ENCODE data around the gene COL10A1. TPM values are rescaled to one million over a fixed set of nuclear protein-coding genes. Genes with fewer than 3 reads are reported as not detected.

Gene COL10A1
- total RNA-seq, 1 donor from 2014 or later, result not detected

- Mint-ChIP-seq H3K27me3 (ENCODE audit: low read depth, unreplicated experiment) (no peaks in the 10 kb centered on the region), H3K4me3 (ENCODE audit: unreplicated experiment) (no peak overlapping the region), H3K27ac (ENCODE audit: unreplicated experiment) (no peak overlapping the region), H3K9me3 (ENCODE audit: unreplicated experiment) (no peaks in the 10 kb centered on the region), H3K36me3 (ENCODE audit: low read depth, unreplicated experiment) (peaks cover 13% of the 10 kb centered on the region), H3K4me1 (ENCODE audit: low read depth, unreplicated experiment) (peaks cover 9% of the 10 kb centered on the region)
- Histone ChIP-seq H3K27me3 (ENCODE audit: insufficient read depth, low read length) (no peaks in the 10 kb centered on the region), H3K4me2 (ENCODE audit: low read length) (no peak overlapping the region), H3K36me3 (ENCODE audit: insufficient read depth, low read length) (peaks cover 11% of the 10 kb centered on the region), H3K4me3 (ENCODE audit: insufficient read depth, low read depth, low read length) (no peak overlapping the region), H3K9ac (ENCODE audit: low read length) (no peak overlapping the region), H4K20me1 (ENCODE audit: insufficient read depth, low read length) (no peaks in the 10 kb centered on the region), H2AFZ (ENCODE audit: low read depth, low read length) (no peak overlapping the region), H3K9me3 (ENCODE audit: insufficient read depth, low read depth, low read length) (no peaks in the 10 kb centered on the region), H3K4me1 (ENCODE audit: insufficient read depth, low read length) (no peaks in the 10 kb centered on the region), H3K27ac (ENCODE audit: low read depth, low read length) (no peak overlapping the region), H3K79me2 (ENCODE audit: insufficient read depth, low read length) (no peaks in the 10 kb centered on the region)
- DNase-seq (ENCODE audit: low read depth), result no peak
- FAIRE-seq, result no peak
- TF ChIP-seq, protein P1, sequence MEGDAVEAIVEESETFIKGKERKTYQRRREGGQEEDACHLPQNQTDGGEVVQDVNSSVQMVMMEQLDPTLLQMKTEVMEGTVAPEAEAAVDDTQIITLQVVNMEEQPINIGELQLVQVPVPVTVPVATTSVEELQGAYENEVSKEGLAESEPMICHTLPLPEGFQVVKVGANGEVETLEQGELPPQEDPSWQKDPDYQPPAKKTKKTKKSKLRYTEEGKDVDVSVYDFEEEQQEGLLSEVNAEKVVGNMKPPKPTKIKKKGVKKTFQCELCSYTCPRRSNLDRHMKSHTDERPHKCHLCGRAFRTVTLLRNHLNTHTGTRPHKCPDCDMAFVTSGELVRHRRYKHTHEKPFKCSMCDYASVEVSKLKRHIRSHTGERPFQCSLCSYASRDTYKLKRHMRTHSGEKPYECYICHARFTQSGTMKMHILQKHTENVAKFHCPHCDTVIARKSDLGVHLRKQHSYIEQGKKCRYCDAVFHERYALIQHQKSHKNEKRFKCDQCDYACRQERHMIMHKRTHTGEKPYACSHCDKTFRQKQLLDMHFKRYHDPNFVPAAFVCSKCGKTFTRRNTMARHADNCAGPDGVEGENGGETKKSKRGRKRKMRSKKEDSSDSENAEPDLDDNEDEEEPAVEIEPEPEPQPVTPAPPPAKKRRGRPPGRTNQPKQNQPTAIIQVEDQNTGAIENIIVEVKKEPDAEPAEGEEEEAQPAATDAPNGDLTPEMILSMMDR (IDR thresholded peaks at IDR 0.05; ENCODE audit: insufficient read depth, low read depth, low read length), result no peak
- no peak for TF ChIP-seq EZH2 (IDR thresholded peaks at IDR 0.05; ENCODE audit: insufficient read depth, low read length)
Observed at GRCh38 chr6:116113386-116113785, 12.5 kb downstream of the COL10A1 start.

DNA sequence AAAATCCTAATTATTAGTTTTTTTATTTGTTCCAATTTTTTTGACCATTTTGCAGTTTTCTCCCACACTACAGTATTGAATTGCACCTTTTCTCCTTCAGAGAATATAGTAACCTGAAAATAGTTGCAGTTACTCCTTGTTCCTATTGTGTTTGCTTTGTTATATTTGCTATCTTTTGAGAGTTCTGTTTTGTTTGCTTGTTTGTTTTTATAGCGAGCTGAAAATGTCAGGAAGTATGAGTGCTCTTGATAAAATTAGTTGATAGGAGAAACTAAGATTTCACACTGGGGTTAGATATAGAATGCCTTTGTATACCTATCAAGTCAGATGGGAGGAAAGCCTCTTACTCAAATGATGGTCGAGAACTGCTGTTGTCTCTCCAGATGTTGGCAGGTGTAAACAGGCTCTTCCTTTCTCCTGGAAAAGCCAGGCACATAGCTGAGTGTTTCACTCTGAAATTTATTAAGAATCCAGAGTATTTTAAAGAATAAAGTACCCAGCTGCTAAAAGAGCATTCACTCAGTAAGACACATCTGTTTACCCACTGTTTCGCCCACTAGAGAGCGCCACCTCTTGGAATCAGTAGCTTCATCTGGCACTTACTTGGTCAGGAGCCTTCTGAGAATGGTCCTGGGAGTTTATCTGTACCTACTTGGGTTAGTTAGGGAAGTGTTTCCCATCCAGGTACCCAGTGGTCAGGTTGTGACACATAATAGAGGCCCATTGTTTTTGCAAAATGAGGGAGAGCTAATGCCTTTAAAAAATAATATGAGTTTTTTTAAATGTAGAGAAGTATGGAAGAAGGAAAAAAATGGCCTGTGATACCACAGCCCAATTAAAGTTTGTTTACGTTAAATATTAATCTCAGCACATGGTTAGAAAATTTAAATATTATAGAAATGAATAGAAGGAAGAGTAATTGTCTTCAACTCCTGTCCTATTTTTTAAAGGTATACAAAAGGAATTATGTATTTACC is 14.1 kb downstream of the COL10A1 start:
- no peaks in the 10 kb centered on the region for H3K27me3 Mint-ChIP-seq (ENCODE audit: low read depth, unreplicated experiment)
- H3K9me3 ChIP-seq (ENCODE audit: insufficient read depth, low read depth, low read length), result no peaks in the 10 kb centered on the region
- DNase-seq (ENCODE audit: low read depth) (no peak), FAIRE-seq (no peak)
- no peaks in the 10 kb centered on the region for H3K9me3 Mint-ChIP-seq (ENCODE audit: unreplicated experiment)
- H3K27ac Mint-ChIP-seq (ENCODE audit: unreplicated experiment), result no peak overlapping the region
- no peak overlapping the region for H3K4me3 Mint-ChIP-seq (ENCODE audit: unreplicated experiment)
- H2AFZ ChIP-seq (ENCODE audit: low read depth, low read length), result no peak overlapping the region
- no peak overlapping the region for H3K9ac ChIP-seq (ENCODE audit: low read length)
- TF ChIP-seq EZH2 (IDR thresholded peaks at IDR 0.05; ENCODE audit: insufficient read depth, low read length), result no peak
- TF ChIP-seq, protein P1 (IDR thresholded peaks at IDR 0.05; ENCODE audit: insufficient read depth, low read depth, low read length), result peak; percentile 65
- peaks cover 11% of the 10 kb centered on the region for H3K36me3 ChIP-seq (ENCODE audit: insufficient read depth, low read length)
- no peaks in the 10 kb centered on the region for H3K4me1 ChIP-seq (ENCODE audit: insufficient read depth, low read length)
- no peak overlapping the region for H3K4me2 ChIP-seq (ENCODE audit: low read length)
- peaks cover 18% of the 10 kb centered on the region for H3K36me3 Mint-ChIP-seq (ENCODE audit: low read depth, unreplicated experiment)
- no peak overlapping the region for H3K27ac ChIP-seq (ENCODE audit: low read depth, low read length)
- no peaks in the 10 kb centered on the region for H3K79me2 ChIP-seq (ENCODE audit: insufficient read depth, low read length)
- H3K4me3 ChIP-seq (ENCODE audit: insufficient read depth, low read depth, low read length), result no peak overlapping the region
- H3K27me3 ChIP-seq (ENCODE audit: insufficient read depth, low read length), result no peaks in the 10 kb centered on the region
- no peaks in the 10 kb centered on the region for H4K20me1 ChIP-seq (ENCODE audit: insufficient read depth, low read length)
- peaks cover 11% of the 10 kb centered on the region for H3K4me1 Mint-ChIP-seq (ENCODE audit: low read depth, unreplicated experiment)

GRCh38 chr6:116108836-116109235 is 17.1 kb downstream of the COL10A1 start:
- Histone ChIP-seq H3K9ac (ENCODE audit: low read length) (no peak overlapping the region), H4K20me1 (ENCODE audit: insufficient read depth, low read length) (peaks cover 5% of the 10 kb centered on the region), H3K79me2 (ENCODE audit: insufficient read depth, low read length) (no peaks in the 10 kb centered on the region), H3K27ac (ENCODE audit: low read depth, low read length) (no peak overlapping the region), H3K4me2 (ENCODE audit: low read length) (no peak overlapping the region), H3K9me3 (ENCODE audit: insufficient read depth, low read depth, low read length) (no peaks in the 10 kb centered on the region), H3K4me3 (ENCODE audit: insufficient read depth, low read depth, low read length) (no peak overlapping the region), H2AFZ (ENCODE audit: low read depth, low read length) (no peak overlapping the region), H3K4me1 (ENCODE audit: insufficient read depth, low read length) (no peaks in the 10 kb centered on the region), H3K27me3 (ENCODE audit: insufficient read depth, low read length) (no peaks in the 10 kb centered on the region), H3K36me3 (ENCODE audit: insufficient read depth, low read length) (peaks cover 7% of the 10 kb centered on the region)
- H3K27me3 Mint-ChIP-seq (ENCODE audit: low read depth, unreplicated experiment), result no peaks in the 10 kb centered on the region
- H3K36me3 Mint-ChIP-seq (ENCODE audit: low read depth, unreplicated experiment), result peaks cover 21% of the 10 kb centered on the region
- H3K4me3 Mint-ChIP-seq (ENCODE audit: unreplicated experiment), result no peak overlapping the region
- no peak for FAIRE-seq
- TF ChIP-seq, protein P1 (IDR thresholded peaks at IDR 0.05; ENCODE audit: insufficient read depth, low read depth, low read length), result no peak
- TF ChIP-seq EZH2 (IDR thresholded peaks at IDR 0.05; ENCODE audit: insufficient read depth, low read length), result no peak
- DNase-seq (ENCODE audit: low read depth), result no peak
- no peaks in the 10 kb centered on the region for H3K9me3 Mint-ChIP-seq (ENCODE audit: unreplicated experiment)
- H3K27ac Mint-ChIP-seq (ENCODE audit: unreplicated experiment), result no peak overlapping the region
- peaks cover 27% of the 10 kb centered on the region for H3K4me1 Mint-ChIP-seq (ENCODE audit: low read depth, unreplicated experiment)

Measured in astrocyte (in vitro differentiated cells and primary cell).